HCT116 (cell line): Measurements from ENCODE around the gene FBXL5. TPM values are rescaled to one million over a fixed set of nuclear protein-coding genes. Genes with fewer than 3 reads are reported as not detected.
A peak's percentile ranks its signal among the peaks of the same experiment; 100 is the strongest.

Experiments
- ATAC-seq: fragments of 200-7000 bp; cut with Tn5 transposase; 2 replicates; pipeline ENCODE4 v1.9.1; 2020; ENCODE audit warnings: mild to moderate bottlenecking, moderate library complexity
- BruUV-seq: library from RNA; stranded (reverse); fragments of 400-500 nt; replicated peaks from 2 replicates; lab custom pipeline; 2021; lab: Mats Ljungman, UMichigan
- CTCF ChIA-PET: fragments of 300-600 bp; sonication (Branson Sonifier 250); formaldehyde crosslinking; loops from one replicate; lab custom pipeline; 2021; ENCODE audit warnings: antibody characterized with exemption; lab: Charles Lee
- POLR2A ChIA-PET: fragments of 300-600, 350-600 bp; sonication (Branson Sonifier 250); formaldehyde crosslinking; loops from one replicate; lab custom pipeline; 2021; ENCODE audit warnings: antibody characterized with exemption; lab: Charles Lee
- RAD21 ChIA-PET, 2 experiments: fragments of 300-600 bp; sonication (Branson Sonifier 250); formaldehyde crosslinking; loops; one replicate each; lab custom pipeline; 2023; ENCODE audit warnings: low total read pairs in 2 of 2; ENCODE audit not compliant: uncharacterized antibody in 2 of 2, unreplicated experiment in 2 of 2, low non-redundant PET in 1 of 2; lab: Charles Lee
- DNase-seq: peaks from one replicate; pipeline ENCODE4 v3.0.0-alpha.2; 2010; ENCODE audit warnings: low read depth, low spot score
- H2AFZ ChIP-seq: fragments of 200-600 bp; shearing (Covaris generic), sonication (generic); 2 replicates; pipeline ENCODE4 v1.6.1; 2017; ENCODE audit warnings: low read depth, mixed run types, mixed read lengths, antibody characterized with exemption, low read length; ENCODE audit not compliant: poor library complexity, severe bottlenecking
- H3K27ac ChIP-seq: 2 replicates; pipeline ENCODE4 v1.5.1; 2012; ENCODE audit warnings: low read depth, low read length
- H3K27me3 ChIP-seq: fragments of 200-600 bp; sonication (generic); 2 replicates; pipeline ENCODE4 v1.6.1; 2016; ENCODE audit warnings: mixed run types, low read length, mixed read lengths; ENCODE audit not compliant: insufficient read depth
- H3K36me3 ChIP-seq, 2 experiments: fragments of 200-500 bp in 1 of 2; fragments of 200-600 bp in 1 of 2; sonication (Bioruptor generic) in 1 of 2; sonication (generic) in 1 of 2; 2 replicates each; pipeline versions ENCODE4 v1.5.1 to v1.6.1; 2014 to 2016; ENCODE audit warnings: low read length in 2 of 2, inconsistent platforms in 1 of 2, mixed read lengths in 1 of 2, mixed run types in 1 of 2; ENCODE audit not compliant: insufficient read depth in 2 of 2, control insufficient read depth in 1 of 2
- H3K4me1 ChIP-seq, 2 experiments: fragments of 200-600 bp in 1 of 2; sonication (generic) in 1 of 2; 2 replicates each; pipeline versions ENCODE4 v1.5.1 to v1.6.1; 2012 to 2017; ENCODE audit warnings: low read length in 2 of 2, inconsistent platforms in 1 of 2, mild to moderate bottlenecking in 1 of 2, mixed read lengths in 1 of 2, mixed run types in 1 of 2, moderate library complexity in 1 of 2; ENCODE audit not compliant: insufficient read depth in 2 of 2, control insufficient read depth in 1 of 2
- H3K4me2 ChIP-seq: fragments of 200-600 bp; sonication (generic); 2 replicates; pipeline ENCODE4 v1.6.1; 2017; ENCODE audit warnings: mixed run types, low read length, mixed read lengths
- H3K4me3 ChIP-seq, 2 experiments: fragments of 200-600 bp in 1 of 2; sonication (generic) in 1 of 2; replicated peaks in 1 of 2; 2 replicates each; pipeline ENCODE4 v1.5.1; 2011 to 2016; ENCODE audit warnings: low read length in 2 of 2, control low read depth in 1 of 2, low read depth in 1 of 2, mild to moderate bottlenecking in 1 of 2, mixed read lengths in 1 of 2, mixed run types in 1 of 2
- H3K79me2 ChIP-seq: fragments of 200-600 bp; sonication (generic); 2 replicates; pipeline ENCODE4 v1.6.1; 2017; ENCODE audit warnings: mild to moderate bottlenecking, mixed run types, low read length, moderate library complexity, mixed read lengths; ENCODE audit not compliant: insufficient read depth
- H3K9ac ChIP-seq: fragments of 200-600 bp; sonication (generic); 2 replicates; pipeline ENCODE4 v1.6.1; 2016; ENCODE audit warnings: low read length, mixed read lengths
- H3K9me2 ChIP-seq: fragments of 200-600 bp; sonication (generic), shearing (Covaris generic); 2 replicates; pipeline ENCODE4 v1.6.1; 2017; ENCODE audit warnings: mixed run types, mild to moderate bottlenecking, moderate library complexity; ENCODE audit not compliant: insufficient read depth
- H3K9me3 ChIP-seq, 2 experiments: fragments of 200-500 bp in 1 of 2; fragments of 200-600 bp in 1 of 2; sonication (Bioruptor generic) in 1 of 2; sonication (generic) in 1 of 2; 2 replicates each; pipeline ENCODE4 v1.6.1; 2014 to 2017; ENCODE audit warnings: low read length in 2 of 2, mixed read lengths in 2 of 2, inconsistent platforms in 1 of 2, low read depth in 1 of 2, mild to moderate bottlenecking in 1 of 2, mixed run types in 1 of 2, moderate library complexity in 1 of 2; ENCODE audit not compliant: control insufficient read depth in 1 of 2, insufficient read depth in 1 of 2
- H4K20me1 ChIP-seq: fragments of 200-600 bp; sonication (generic), shearing (Covaris generic); 2 replicates; pipeline ENCODE4 v1.6.1; 2017; ENCODE audit warnings: mixed run types, mild to moderate bottlenecking, moderate library complexity; ENCODE audit not compliant: insufficient read depth
- CBX3 ChIP-seq: IDR thresholded peaks from 2 replicates; pipeline ENCODE4 v1.6.1; 2012; ENCODE audit warnings: low read depth
- CEBPB ChIP-seq: IDR thresholded peaks from 2 replicates; pipeline ENCODE4 v1.6.1; 2012; ENCODE audit warnings: low read depth
- EGR1 ChIP-seq: IDR thresholded peaks from 2 replicates; pipeline ENCODE4 v1.6.1; 2012; ENCODE audit warnings: low read depth
- ELF1 ChIP-seq: IDR thresholded peaks from 2 replicates; pipeline ENCODE4 v1.6.1; 2012; ENCODE audit warnings: low read depth, borderline replicate concordance
- EZH2 ChIP-seq: fragments of 200-600 bp; sonication (generic); IDR thresholded peaks from 2 replicates; pipeline ENCODE4 v1.6.1; 2017; ENCODE audit warnings: antibody characterized with exemption, mixed run types
- EZH2phosphoT487 ChIP-seq: fragments of 200-600 bp; IDR thresholded peaks from 2 replicates; pipeline ENCODE4 v1.6.1; 2018; ENCODE audit warnings: antibody characterized with exemption, borderline replicate concordance
- FOSL1 ChIP-seq: IDR thresholded peaks from 2 replicates; pipeline ENCODE4 v1.6.1; 2012; ENCODE audit warnings: low read depth
- JUND ChIP-seq: IDR thresholded peaks from 2 replicates; pipeline ENCODE4 v1.6.1; 2012
- POLR2A ChIP-seq: IDR thresholded peaks from 2 replicates; pipeline ENCODE4 v1.7.0; 2011; ENCODE audit warnings: borderline replicate concordance; ENCODE audit not compliant: insufficient read depth, insufficient read length; ENCODE audit errors: extremely low read depth
- POLR2AphosphoS5 ChIP-seq: IDR thresholded peaks from 2 replicates; pipeline ENCODE4 v1.6.1; 2011; ENCODE audit warnings: mild to moderate bottlenecking, low read depth, low read length, moderate library complexity
- SIN3A ChIP-seq: IDR thresholded peaks from 2 replicates; pipeline ENCODE4 v1.6.1; 2012; ENCODE audit warnings: low read depth
- TCF7L2 ChIP-seq: IDR thresholded peaks from 2 replicates; pipeline ENCODE4 v1.7.0; 2011; ENCODE audit warnings: borderline replicate concordance, inconsistent platforms; ENCODE audit not compliant: insufficient read depth, insufficient read length; ENCODE audit errors: extremely low read depth
- YY1 ChIP-seq: IDR thresholded peaks from 2 replicates; pipeline ENCODE4 v1.6.1; 2011; ENCODE audit warnings: low read length, low read depth, moderate library complexity, mild to moderate bottlenecking; ENCODE audit not compliant: insufficient replicate concordance; ENCODE audit errors: extremely low read depth
- ZFX ChIP-seq: fragments of 450-650 bp; IDR thresholded peaks from 2 replicates; pipeline ENCODE4 v1.6.1; 2017
- ZNF274 ChIP-seq: fragments of 200-500 bp; sonication (Bioruptor generic); IDR thresholded peaks from 2 replicates; pipeline ENCODE4 v1.6.1; 2014; ENCODE audit warnings: mild to moderate bottlenecking, low read depth, low read length, inconsistent platforms
- intact Hi-C: fragments of 100-400 bp; cut with micrococcal nuclease; formaldehyde crosslinking; loops from 2 replicates; pipeline ENCODE4 v1.10.0; 2022
- total RNA-seq: library from RNA; stranded (reverse); gene quantifications from one replicate; pipeline ENCODE4 v1.2.1, GENCODE V29; 2021; ENCODE audit not compliant: unreplicated experiment
- TF ChIP-seq, protein P1 (sequence below): IDR thresholded peaks from 2 replicates; pipeline ENCODE4 v1.6.1; 2012
- TF ChIP-seq, protein P2 (sequence below): IDR thresholded peaks from 2 replicates; pipeline ENCODE4 v1.6.1; 2012; ENCODE audit warnings: low read depth
- TF ChIP-seq, protein P3 (sequence below): IDR thresholded peaks from 2 replicates; pipeline ENCODE4 v1.6.1; 2011; ENCODE audit warnings: mild to moderate bottlenecking, low read length, moderate library complexity; ENCODE audit not compliant: insufficient replicate concordance; ENCODE audit errors: extremely low read depth
- TF ChIP-seq, protein P4 (sequence below): IDR thresholded peaks from 2 replicates; pipeline ENCODE4 v1.6.1; 2012

FBXL5 gene
- total RNA-seq, 1 experiment from 2014 or later = 20.6 TPM

DNA sequence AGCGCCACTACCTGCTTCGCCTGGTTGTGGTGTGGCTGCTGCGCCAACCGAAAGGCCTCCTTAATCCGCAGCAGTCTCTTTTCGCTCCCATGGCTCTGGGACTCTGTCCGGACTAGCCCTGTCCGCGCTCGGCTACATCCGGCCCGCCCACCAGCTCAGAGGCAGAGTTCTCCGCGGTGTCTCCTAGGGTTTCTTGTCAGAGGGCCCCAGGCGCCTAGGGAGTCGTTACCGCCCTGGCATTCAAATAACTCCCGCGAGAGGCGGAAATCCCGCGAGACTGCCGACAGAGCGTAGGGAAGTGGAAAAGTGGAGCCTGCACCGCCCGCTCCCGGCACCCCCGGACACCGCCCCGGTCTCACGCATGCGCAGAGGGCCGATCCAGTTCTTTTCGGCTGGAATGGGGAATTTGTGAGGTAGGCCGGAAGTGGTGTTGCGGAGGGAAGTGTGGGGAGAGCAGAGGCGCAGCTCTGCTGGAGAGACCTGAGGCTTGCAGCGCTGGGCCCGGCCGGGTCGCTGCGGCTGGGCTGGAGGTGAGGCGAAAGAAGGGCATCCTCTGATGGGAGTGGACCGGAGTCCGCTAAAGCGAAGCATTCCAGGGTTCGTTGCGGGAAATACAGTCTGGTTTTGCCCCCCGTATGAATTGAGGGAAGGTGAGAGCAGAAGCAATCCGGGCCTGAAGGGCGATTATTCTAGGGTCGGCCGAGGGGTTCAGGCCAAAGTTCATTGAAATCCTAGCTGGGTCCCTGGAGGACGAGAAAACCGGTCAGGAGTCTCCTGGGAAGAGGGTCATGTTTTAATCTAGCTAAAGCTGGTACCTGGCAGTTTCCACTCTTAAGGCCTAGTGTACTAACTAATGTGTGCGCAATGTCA lies 26.4 kb upstream of the FBXL5 start, which contains the start of gene FAM200B:
Gene FAM200B, plus strand, starts transcription at position 456 of the 870 bp plus-strand sequence. CDS start 5,151 bp downstream, outside the sequence.
- peak within 1 kb of the TSS; percentile 98 for H3K9ac ChIP-seq
- ATAC-seq = peak; percentile 96
- ChIA-PET CTCF (interaction anchor here (1.5 to 1.6 kb wide), 2 partner anchors 9 to 14 kb away, joined by 3 read pairs; no protein-coding TSS in a partner anchor), RAD21 (interaction anchor here in 1 of 2 experiments (0.6 kb wide), 1 partner anchor 224 kb away, joined by 3 read pairs; no protein-coding TSS in a partner anchor), POLR2A (interaction anchor here (0.9 to 1.4 kb wide), 4 partner anchors 12 to 202 kb away, joined by 3 to 6 read pairs (median 4); no protein-coding TSS in a partner anchor)
- BruUV-seq = TSS peak; percentile 71
- peak within 1 kb of the TSS; percentile 92 for H3K27ac ChIP-seq
- H3K79me2 ChIP-seq = peaks cover 92% of the 10 kb centered on the region
- DNase-seq = peak; percentile 97
- no peaks in the 10 kb centered on the region for H4K20me1 ChIP-seq
- peaks cover 22 to 48% of the 10 kb centered on the region in 2 experiments for H3K4me1 ChIP-seq
- peak within 1 kb of the TSS; percentile 84 for H3K4me2 ChIP-seq
- H2AFZ ChIP-seq = no peak within 1 kb of the TSS
- H3K36me3 ChIP-seq = peaks cover 8 to 19% of the 10 kb centered on the region in 2 experiments
- no peaks in the 10 kb centered on the region for H3K9me2 ChIP-seq
- intact Hi-C loops = no loop called here
- H3K9me3 ChIP-seq = no peaks in the 10 kb centered on the region
- peak within 1 kb of the TSS; percentile 87 to 91 for H3K4me3 ChIP-seq
- no peaks in the 10 kb centered on the region for H3K27me3 ChIP-seq
- TF ChIP-seq, protein P1, sequence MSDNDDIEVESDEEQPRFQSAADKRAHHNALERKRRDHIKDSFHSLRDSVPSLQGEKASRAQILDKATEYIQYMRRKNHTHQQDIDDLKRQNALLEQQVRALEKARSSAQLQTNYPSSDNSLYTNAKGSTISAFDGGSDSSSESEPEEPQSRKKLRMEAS = peak; percentile 84
- TF ChIP-seq YY1 (peak; percentile 73), CEBPB (no peak), EGR1 (peak; percentile 79), FOSL1 (no peak), TCF7L2 (peak; percentile 27), POLR2AphosphoS5 (peak; percentile 82), ZFX (peak; percentile 89), JUND (no peak), EZH2 (no peak), CBX3 (peak; percentile 87), ZNF274 (no peak), POLR2A (peak; percentile 94), SIN3A (peak; percentile 99), ELF1 (peak; percentile 82), EZH2phosphoT487 (no peak)
- TF ChIP-seq, protein P2, sequence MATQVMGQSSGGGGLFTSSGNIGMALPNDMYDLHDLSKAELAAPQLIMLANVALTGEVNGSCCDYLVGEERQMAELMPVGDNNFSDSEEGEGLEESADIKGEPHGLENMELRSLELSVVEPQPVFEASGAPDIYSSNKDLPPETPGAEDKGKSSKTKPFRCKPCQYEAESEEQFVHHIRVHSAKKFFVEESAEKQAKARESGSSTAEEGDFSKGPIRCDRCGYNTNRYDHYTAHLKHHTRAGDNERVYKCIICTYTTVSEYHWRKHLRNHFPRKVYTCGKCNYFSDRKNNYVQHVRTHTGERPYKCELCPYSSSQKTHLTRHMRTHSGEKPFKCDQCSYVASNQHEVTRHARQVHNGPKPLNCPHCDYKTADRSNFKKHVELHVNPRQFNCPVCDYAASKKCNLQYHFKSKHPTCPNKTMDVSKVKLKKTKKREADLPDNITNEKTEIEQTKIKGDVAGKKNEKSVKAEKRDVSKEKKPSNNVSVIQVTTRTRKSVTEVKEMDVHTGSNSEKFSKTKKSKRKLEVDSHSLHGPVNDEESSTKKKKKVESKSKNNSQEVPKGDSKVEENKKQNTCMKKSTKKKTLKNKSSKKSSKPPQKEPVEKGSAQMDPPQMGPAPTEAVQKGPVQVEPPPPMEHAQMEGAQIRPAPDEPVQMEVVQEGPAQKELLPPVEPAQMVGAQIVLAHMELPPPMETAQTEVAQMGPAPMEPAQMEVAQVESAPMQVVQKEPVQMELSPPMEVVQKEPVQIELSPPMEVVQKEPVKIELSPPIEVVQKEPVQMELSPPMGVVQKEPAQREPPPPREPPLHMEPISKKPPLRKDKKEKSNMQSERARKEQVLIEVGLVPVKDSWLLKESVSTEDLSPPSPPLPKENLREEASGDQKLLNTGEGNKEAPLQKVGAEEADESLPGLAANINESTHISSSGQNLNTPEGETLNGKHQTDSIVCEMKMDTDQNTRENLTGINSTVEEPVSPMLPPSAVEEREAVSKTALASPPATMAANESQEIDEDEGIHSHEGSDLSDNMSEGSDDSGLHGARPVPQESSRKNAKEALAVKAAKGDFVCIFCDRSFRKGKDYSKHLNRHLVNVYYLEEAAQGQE = no peak
- TF ChIP-seq, protein P3, sequence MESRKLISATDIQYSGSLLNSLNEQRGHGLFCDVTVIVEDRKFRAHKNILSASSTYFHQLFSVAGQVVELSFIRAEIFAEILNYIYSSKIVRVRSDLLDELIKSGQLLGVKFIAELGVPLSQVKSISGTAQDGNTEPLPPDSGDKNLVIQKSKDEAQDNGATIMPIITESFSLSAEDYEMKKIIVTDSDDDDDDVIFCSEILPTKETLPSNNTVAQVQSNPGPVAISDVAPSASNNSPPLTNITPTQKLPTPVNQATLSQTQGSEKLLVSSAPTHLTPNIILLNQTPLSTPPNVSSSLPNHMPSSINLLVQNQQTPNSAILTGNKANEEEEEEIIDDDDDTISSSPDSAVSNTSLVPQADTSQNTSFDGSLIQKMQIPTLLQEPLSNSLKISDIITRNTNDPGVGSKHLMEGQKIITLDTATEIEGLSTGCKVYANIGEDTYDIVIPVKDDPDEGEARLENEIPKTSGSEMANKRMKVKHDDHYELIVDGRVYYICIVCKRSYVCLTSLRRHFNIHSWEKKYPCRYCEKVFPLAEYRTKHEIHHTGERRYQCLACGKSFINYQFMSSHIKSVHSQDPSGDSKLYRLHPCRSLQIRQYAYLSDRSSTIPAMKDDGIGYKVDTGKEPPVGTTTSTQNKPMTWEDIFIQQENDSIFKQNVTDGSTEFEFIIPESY = peak; percentile 99
- TF ChIP-seq, protein P4, sequence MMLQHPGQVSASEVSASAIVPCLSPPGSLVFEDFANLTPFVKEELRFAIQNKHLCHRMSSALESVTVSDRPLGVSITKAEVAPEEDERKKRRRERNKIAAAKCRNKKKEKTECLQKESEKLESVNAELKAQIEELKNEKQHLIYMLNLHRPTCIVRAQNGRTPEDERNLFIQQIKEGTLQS = no peak
